CD8-positive, alpha-beta memory T cell (primary cell): ENCODE measurements around the gene FNDC7. TPM values are rescaled to one million over a fixed set of nuclear protein-coding genes. Genes with fewer than 3 reads are reported as not detected.

Source experiments
- CTCF ChIA-PET: fragments of 350-600 bp; sonication (Branson Sonifier 250); formaldehyde crosslinking; loops from one replicate; lab custom pipeline; 2021; ENCODE audit warnings: antibody characterized with exemption; lab: Charles Lee
- POLR2A ChIA-PET: fragments of 350-600 bp; sonication (Branson Sonifier 250); formaldehyde crosslinking; loops from one replicate; lab custom pipeline; 2021; ENCODE audit warnings: antibody characterized with exemption; lab: Charles Lee
- DNase-seq, 5 donors: peaks; one replicate each; pipeline versions ENCODE4 v3.0.0 to v3.0.0-alpha.2; 2020 to 2022; ENCODE audit warnings: mixed read lengths in 1 of 5
- H3K27ac ChIP-seq: one replicate; pipeline ENCODE4 v1.7.0; 2013; ENCODE audit warnings: low read depth, mild to moderate bottlenecking, low read length, moderate library complexity
- H3K27me3 ChIP-seq: 2 replicates; pipeline ENCODE4 v1.7.0; 2013; ENCODE audit warnings: low read length, mild to moderate bottlenecking; ENCODE audit not compliant: insufficient read depth, poor library complexity, severe bottlenecking
- H3K36me3 ChIP-seq: 2 replicates; pipeline ENCODE4 v1.7.0; 2013; ENCODE audit warnings: mild to moderate bottlenecking, low read length, moderate library complexity; ENCODE audit not compliant: insufficient read depth
- H3K4me1 ChIP-seq: 2 replicates; pipeline ENCODE4 v1.7.0; 2013; ENCODE audit warnings: mild to moderate bottlenecking, low read length, moderate library complexity; ENCODE audit not compliant: insufficient read depth
- H3K4me3 ChIP-seq: 2 replicates; pipeline ENCODE4 v1.7.0; 2013; ENCODE audit warnings: mild to moderate bottlenecking, low read length
- H3K9me3 ChIP-seq: 2 replicates; pipeline ENCODE4 v1.7.0; 2013; ENCODE audit warnings: mild to moderate bottlenecking, low read length
- H3K27ac Mint-ChIP-seq, 8 donors: one replicate each; pipeline ENCODE4 v1.8.0; 2020 to 2021; ENCODE audit warnings: mixed read lengths in 8 of 8, mild to moderate bottlenecking in 6 of 8, inconsistent platforms in 3 of 8, moderate library complexity in 3 of 8
- H3K27me3 Mint-ChIP-seq, 2 donors: one replicate each; pipeline ENCODE4 v1.8.0; 2020 to 2021; ENCODE audit warnings: mixed read lengths in 2 of 2, mild to moderate bottlenecking in 1 of 2, moderate library complexity in 1 of 2
- H3K36me3 Mint-ChIP-seq, 3 donors: one replicate each; pipeline ENCODE4 v1.8.0; 2020 to 2021; ENCODE audit warnings: mixed read lengths in 3 of 3, inconsistent platforms in 1 of 3, mild to moderate bottlenecking in 1 of 3
- H3K4me1 Mint-ChIP-seq, 3 donors: one replicate each; pipeline ENCODE4 v1.8.0; 2020 to 2021; ENCODE audit warnings: mixed read lengths in 3 of 3, inconsistent platforms in 1 of 3, mild to moderate bottlenecking in 1 of 3
- H3K4me3 Mint-ChIP-seq, 7 donors: one replicate each; pipeline ENCODE4 v1.8.0; 2020 to 2021; ENCODE audit warnings: mixed read lengths in 7 of 7, mild to moderate bottlenecking in 6 of 7, moderate library complexity in 4 of 7, inconsistent platforms in 2 of 7
- H3K9me3 Mint-ChIP-seq, 5 donors: one replicate each; pipeline ENCODE4 v1.8.0; 2020 to 2022; ENCODE audit warnings: mixed read lengths in 5 of 5, mild to moderate bottlenecking in 3 of 5, moderate library complexity in 2 of 5, inconsistent platforms in 1 of 5
- polyA plus RNA-seq: library from polyadenylated mRNA; unstranded; fragments of 300-500 nt; fragmentation: Illumina TruSeq; gene quantifications from one replicate; pipeline ENCODE4 v1.2.3, GENCODE V29; 2021
- total RNA-seq, 2 experiments: library from RNA; stranded (reverse); gene quantifications; one replicate each; pipeline ENCODE4 v1.2.3, GENCODE V29; 2021

FNDC7 gene
- total and polyA plus RNA-seq, 3 experiments from 2014 or later = 0.09 TPM; not detected in 2

- no peaks in the 10 kb centered on the region for H3K9me3 Mint-ChIP-seq
- CTCF ChIA-PET = interaction anchor here (0.6 to 3.8 kb wide), 13 partner anchors 11 to 197 kb away, joined by 3 to 50 read pairs (median 4); partner anchors contain the start of gene PRPF38B
- H3K4me1 Mint-ChIP-seq = peaks cover 25 to 33% (median 32%) of the 10 kb centered on the region in 3 donors
- Histone ChIP-seq H3K9me3 (no peaks in the 10 kb centered on the region), H3K4me1 (peaks cover 26% of the 10 kb centered on the region), H3K27me3 (no peaks in the 10 kb centered on the region), H3K4me3 (no peak overlapping the region), H3K27ac (no peak overlapping the region), H3K36me3 (no peaks in the 10 kb centered on the region)
- H3K27ac Mint-ChIP-seq = peak overlapping the region in 5 of 8 donors; percentile 12 to 62 (median 60)
- POLR2A ChIA-PET = interaction anchor here (1.0 to 9.5 kb wide), 2 partner anchors 15 to 66 kb away, joined by 3 to 65 read pairs; partner anchors contain the start of gene PRPF38B
- peak overlapping the region in 1 of 7 donors; percentile 1 for H3K4me3 Mint-ChIP-seq
- DNase-seq = peak; percentile 46 to 81 (median 55)
- H3K27me3 Mint-ChIP-seq = peaks cover 0 to 3% of the 10 kb centered on the region in 2 donors
- no peaks in the 10 kb centered on the region for H3K36me3 Mint-ChIP-seq
Observed at GRCh38 chr1:108708691-108709660, 3.7 kb upstream of the FNDC7 start.

- Histone ChIP-seq H3K9me3 (no peaks in the 10 kb centered on the region), H3K27ac (no peak overlapping the region), H3K4me1 (no peaks in the 10 kb centered on the region), H3K36me3 (no peaks in the 10 kb centered on the region), H3K27me3 (no peaks in the 10 kb centered on the region), H3K4me3 (no peak overlapping the region)
- peaks cover 0 to 1% (median 0%) of the 10 kb centered on the region in 3 donors for H3K36me3 Mint-ChIP-seq
- CTCF ChIA-PET = no interaction called here
- no peaks in the 10 kb centered on the region for H3K9me3 Mint-ChIP-seq
- H3K27ac Mint-ChIP-seq = peak overlapping the region in 1 of 8 donors; percentile 5
- H3K27me3 Mint-ChIP-seq = peaks cover 2 to 17% of the 10 kb centered on the region in 2 donors
- DNase-seq = no peak
- H3K4me1 Mint-ChIP-seq = no peaks in the 10 kb centered on the region
- no peak overlapping the region for H3K4me3 Mint-ChIP-seq
- POLR2A ChIA-PET = no interaction called here
Observed at GRCh38 chr1:108715932-108716331, 3.2 kb downstream of the FNDC7 start.

GRCh38 chr1:108716437-108717230, 3.9 kb downstream of the FNDC7 start:
- no peaks in the 10 kb centered on the region for H3K9me3 Mint-ChIP-seq
- no peak overlapping the region for H3K4me3 Mint-ChIP-seq
- Histone ChIP-seq H3K36me3 (no peaks in the 10 kb centered on the region), H3K4me3 (no peak overlapping the region), H3K9me3 (no peaks in the 10 kb centered on the region), H3K4me1 (no peaks in the 10 kb centered on the region), H3K27ac (no peak overlapping the region), H3K27me3 (no peaks in the 10 kb centered on the region)
- ChIA-PET POLR2A (no interaction called here), CTCF (no interaction called here)
- DNase-seq = no peak
- no peaks in the 10 kb centered on the region for H3K4me1 Mint-ChIP-seq
- peaks cover 0 to 1% (median 0%) of the 10 kb centered on the region in 3 donors for H3K36me3 Mint-ChIP-seq
- H3K27me3 Mint-ChIP-seq = peaks cover 0 to 17% of the 10 kb centered on the region in 2 donors
- no peak overlapping the region for H3K27ac Mint-ChIP-seq

GRCh38 chr1:108717774-108718316, 5.1 kb downstream of the FNDC7 start:
- no peak overlapping the region for H3K4me3 ChIP-seq
- H3K9me3 Mint-ChIP-seq = no peaks in the 10 kb centered on the region
- peaks cover 0 to 17% of the 10 kb centered on the region in 2 donors for H3K27me3 Mint-ChIP-seq
- H3K27ac Mint-ChIP-seq = no peak overlapping the region
- POLR2A ChIA-PET = no interaction called here
- no peaks in the 10 kb centered on the region for H3K4me1 ChIP-seq
- H3K9me3 ChIP-seq = no peaks in the 10 kb centered on the region
- no peaks in the 10 kb centered on the region for H3K36me3 ChIP-seq
- H3K36me3 Mint-ChIP-seq = peaks cover 0 to 1% (median 0%) of the 10 kb centered on the region in 3 donors
- CTCF ChIA-PET = no interaction called here
- H3K4me1 Mint-ChIP-seq = no peaks in the 10 kb centered on the region
- no peaks in the 10 kb centered on the region for H3K27me3 ChIP-seq
- DNase-seq = no peak
- H3K27ac ChIP-seq = no peak overlapping the region
- H3K4me3 Mint-ChIP-seq = no peak overlapping the region

- Mint-ChIP-seq H3K27me3 (peaks cover 0 to 17% of the 10 kb centered on the region in 2 donors), H3K4me3 (no peak overlapping the region), H3K36me3 (peaks cover 0 to 1% (median 0%) of the 10 kb centered on the region in 3 donors), H3K9me3 (no peaks in the 10 kb centered on the region), H3K27ac (peak overlapping the region in 1 of 8 donors; percentile 54), H3K4me1 (no peaks in the 10 kb centered on the region)
- Histone ChIP-seq H3K27ac (no peak overlapping the region), H3K27me3 (no peaks in the 10 kb centered on the region), H3K9me3 (no peaks in the 10 kb centered on the region), H3K4me3 (no peak overlapping the region), H3K4me1 (no peaks in the 10 kb centered on the region), H3K36me3 (no peaks in the 10 kb centered on the region)
- POLR2A ChIA-PET = no interaction called here
- no peak for DNase-seq
- CTCF ChIA-PET = interaction anchor here (0.7 to 2.0 kb wide), 3 partner anchors 10 to 27 kb away, joined by 3 to 5 read pairs (median 3); partner anchors contain the start of gene PRPF38B
Observed at GRCh38 chr1:108718927-108719655, 6.4 kb downstream of the FNDC7 start.

GRCh38 chr1:108719656-108720435, 7.1 kb downstream of the FNDC7 start:
- no peaks in the 10 kb centered on the region for H3K4me1 Mint-ChIP-seq
- no peak overlapping the region for H3K27ac ChIP-seq
- no peaks in the 10 kb centered on the region for H3K9me3 Mint-ChIP-seq
- H3K27ac Mint-ChIP-seq = peak overlapping the region in 1 of 8 donors; percentile 54
- peaks cover 0 to 1% (median 0%) of the 10 kb centered on the region in 3 donors for H3K36me3 Mint-ChIP-seq
- POLR2A ChIA-PET = no interaction called here
- H3K27me3 Mint-ChIP-seq = peaks cover 0 to 17% of the 10 kb centered on the region in 2 donors
- CTCF ChIA-PET = interaction anchor here (0.7 to 2.0 kb wide), 3 partner anchors 10 to 27 kb away, joined by 3 to 5 read pairs (median 3); partner anchors contain the start of gene PRPF38B
- no peak for DNase-seq
- no peaks in the 10 kb centered on the region for H3K4me1 ChIP-seq
- H3K9me3 ChIP-seq = no peaks in the 10 kb centered on the region
- H3K4me3 ChIP-seq = no peak overlapping the region
- no peaks in the 10 kb centered on the region for H3K36me3 ChIP-seq
- no peaks in the 10 kb centered on the region for H3K27me3 ChIP-seq
- H3K4me3 Mint-ChIP-seq = no peak overlapping the region

DNA sequence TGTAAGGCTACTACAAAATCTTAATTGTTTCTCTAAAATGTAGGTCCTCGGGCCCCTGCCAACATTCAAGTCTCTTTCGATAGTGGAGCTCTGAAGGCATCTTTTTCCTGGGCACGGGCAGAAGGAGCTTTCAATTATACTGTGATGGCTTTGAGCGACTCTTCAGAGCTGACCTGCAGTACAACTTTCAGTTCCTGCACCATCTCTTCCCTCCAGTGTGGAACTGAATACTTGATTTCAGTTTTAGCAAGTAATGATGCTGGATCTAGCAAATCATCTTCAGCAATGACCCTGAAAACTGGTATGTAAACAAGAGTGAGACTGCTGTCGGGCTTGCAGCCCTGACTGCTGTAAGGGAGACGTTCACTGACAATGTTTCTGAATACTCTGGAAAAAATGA, 9.6 kb downstream of the FNDC7 start:
- Mint-ChIP-seq H3K9me3 (no peaks in the 10 kb centered on the region), H3K36me3 (no peaks in the 10 kb centered on the region), H3K4me3 (no peak overlapping the region), H3K27me3 (peaks cover 8% of the 10 kb centered on the region in 2 donors), H3K4me1 (no peaks in the 10 kb centered on the region), H3K27ac (no peak overlapping the region)
- POLR2A ChIA-PET = no interaction called here
- H3K36me3 ChIP-seq = no peaks in the 10 kb centered on the region
- H3K9me3 ChIP-seq = no peaks in the 10 kb centered on the region
- CTCF ChIA-PET = no interaction called here
- no peak for DNase-seq
- no peak overlapping the region for H3K4me3 ChIP-seq
- no peaks in the 10 kb centered on the region for H3K27me3 ChIP-seq
- no peak overlapping the region for H3K27ac ChIP-seq
- H3K4me1 ChIP-seq = no peaks in the 10 kb centered on the region
